COR-L47 (cell line): ENCODE data around the gene SIK3.

Experiments
- DNase-seq: peaks from one replicate; lab custom pipeline; 2025; lab: John Stamatoyannopoulos, UW

Gene SIK3

DNA sequence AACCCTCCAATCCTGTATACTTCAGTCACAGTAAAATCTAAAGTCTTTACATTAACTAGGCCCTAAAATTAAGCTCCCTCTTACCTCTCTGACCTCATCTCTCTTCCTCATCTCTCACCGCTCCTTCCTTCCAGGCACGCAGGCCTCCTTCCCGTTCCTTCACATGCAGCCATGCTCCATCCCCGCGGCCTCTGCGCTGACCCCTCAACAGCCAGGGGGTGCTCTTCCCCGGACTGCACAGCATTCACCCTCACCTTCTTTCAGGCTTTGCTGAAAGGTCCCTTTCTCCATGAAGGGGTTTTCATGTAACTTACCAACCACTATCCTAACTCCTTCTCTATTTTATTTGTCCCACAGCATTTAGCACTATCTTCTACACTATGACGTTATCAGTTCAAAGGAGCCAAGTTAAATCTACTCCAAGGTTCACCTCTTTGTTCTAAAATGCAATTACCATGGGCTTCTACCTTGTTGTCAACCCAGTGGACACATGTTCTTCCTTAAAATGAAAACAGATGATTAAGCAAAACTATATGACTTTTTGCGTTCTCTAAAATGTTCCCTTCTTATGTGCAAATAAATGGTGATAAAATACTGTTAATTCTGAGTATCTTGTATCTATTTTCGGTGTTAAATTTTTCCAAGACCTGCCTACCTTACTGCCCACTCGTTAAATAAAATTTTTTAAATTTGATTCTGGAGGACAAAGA, 203.0 kb downstream of the SIK3 start:
- no peak for DNase-seq

DNA sequence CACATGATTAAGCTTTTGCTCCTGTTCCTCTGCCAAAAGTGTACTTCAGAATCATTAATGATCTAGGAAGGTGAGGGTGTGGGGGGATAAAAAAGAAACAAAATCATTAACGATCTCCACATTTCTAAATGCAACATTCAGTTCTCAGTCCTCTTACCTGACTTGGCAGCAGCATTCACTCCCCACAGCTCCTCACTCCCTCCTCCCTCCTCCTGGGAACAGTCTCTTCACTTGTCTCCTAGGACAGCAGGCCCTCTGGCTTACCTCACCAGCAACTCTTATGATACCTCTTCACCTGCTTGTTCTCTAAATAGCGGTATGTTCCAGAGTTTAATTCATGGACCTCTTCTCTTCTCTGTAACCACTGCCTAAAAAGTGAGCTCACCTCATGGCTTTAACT, 204.3 kb downstream of the SIK3 start:
- DNase-seq = no peak

DNA sequence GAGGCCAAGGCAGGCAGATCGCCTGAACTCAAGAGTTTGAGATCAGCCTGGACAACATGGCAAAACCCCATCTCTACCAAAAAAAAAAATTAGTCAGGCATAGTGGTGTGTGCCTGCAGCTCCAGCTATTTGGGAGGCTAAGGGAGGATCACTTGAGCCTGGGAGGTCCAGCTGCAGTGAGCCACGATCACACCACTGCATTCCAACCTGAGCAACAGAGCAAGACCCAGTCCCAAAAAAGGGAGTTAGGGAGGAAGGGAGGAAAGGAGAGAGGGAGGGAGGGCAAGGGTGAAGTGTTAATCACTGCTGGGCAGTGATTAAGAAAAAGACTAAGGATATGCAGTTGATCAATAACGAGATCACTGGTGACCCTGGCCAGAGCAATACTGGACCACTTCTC, 204.8 kb downstream of the SIK3 start:
- no peak for DNase-seq

DNA sequence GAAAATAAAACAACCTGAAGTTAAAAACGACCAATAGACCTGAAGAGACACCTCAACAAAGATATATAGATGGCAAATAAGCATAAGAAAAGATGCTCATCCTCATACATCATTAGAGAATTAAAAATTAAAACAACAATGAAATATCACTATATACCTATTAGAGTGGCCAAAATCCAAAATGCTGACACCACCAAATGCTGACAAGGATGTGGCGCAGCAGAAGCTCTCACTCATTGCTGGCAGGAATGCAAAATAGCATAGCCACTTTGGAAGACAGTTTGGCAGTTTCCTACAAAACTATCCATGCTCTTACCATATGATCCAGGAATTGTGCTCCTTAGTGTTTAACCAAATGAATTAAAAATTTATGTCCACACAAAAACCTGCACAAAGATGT, 205.9 kb downstream of the SIK3 start:
- no peak for DNase-seq

DNA sequence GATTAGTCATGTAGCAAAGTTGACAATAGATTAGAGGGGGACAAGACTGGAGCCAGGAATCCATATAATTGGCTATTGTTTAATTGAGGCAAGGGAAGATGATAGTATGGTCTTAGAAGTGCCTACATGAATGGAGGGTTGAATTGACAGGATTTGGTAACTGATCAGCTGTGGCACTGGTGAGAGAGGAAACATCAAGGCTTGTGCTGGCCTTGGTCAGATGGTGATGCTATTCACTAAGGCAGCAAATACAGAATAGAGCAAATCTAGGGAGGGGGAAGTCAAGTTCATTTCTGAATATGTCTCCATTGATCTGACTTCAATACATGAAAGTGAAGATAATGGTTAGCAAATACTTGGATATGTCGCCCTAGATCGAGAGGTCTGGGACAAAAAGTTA, 206.5 kb downstream of the SIK3 start:
- DNase-seq = no peak

DNA sequence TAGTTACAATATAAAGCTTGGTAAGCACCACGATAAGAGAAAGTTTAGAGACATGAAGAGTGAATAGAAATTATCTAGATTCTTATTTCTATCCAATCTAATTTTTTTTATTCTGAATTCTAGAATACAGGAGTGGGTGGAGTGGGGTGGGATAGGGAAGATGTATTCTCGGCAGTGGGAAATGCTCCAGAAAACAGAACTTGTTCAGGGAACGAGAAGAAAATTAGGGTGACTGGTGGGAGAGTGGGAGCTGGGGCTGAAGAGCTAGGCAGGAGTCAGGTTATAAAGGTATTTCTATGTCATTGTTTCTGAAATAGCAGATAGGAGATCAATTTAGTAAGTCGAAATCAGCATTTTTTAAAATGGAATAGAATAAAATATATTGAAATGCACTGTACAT, 207.6 kb downstream of the SIK3 start:
- no peak for DNase-seq

DNA sequence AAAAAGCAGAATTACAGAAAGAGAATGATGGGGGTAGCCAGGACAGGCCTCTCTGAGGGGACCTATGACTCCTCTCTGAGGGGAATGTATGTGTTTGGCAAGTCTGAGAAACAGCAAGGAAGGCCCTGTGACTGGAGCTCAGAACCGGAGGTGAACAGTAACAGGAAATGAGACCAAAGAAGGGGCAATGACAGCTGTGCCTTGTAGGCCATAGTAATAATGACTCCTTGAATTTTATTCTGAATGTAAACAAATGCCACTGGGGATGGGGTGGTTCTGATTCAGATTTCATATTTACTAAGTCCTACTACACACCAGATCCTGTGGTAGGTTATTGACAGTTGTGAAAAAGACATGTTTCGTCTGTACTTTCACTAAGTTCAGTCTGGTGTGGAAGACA, 208.0 kb downstream of the SIK3 start:
- DNase-seq = no peak

DNA sequence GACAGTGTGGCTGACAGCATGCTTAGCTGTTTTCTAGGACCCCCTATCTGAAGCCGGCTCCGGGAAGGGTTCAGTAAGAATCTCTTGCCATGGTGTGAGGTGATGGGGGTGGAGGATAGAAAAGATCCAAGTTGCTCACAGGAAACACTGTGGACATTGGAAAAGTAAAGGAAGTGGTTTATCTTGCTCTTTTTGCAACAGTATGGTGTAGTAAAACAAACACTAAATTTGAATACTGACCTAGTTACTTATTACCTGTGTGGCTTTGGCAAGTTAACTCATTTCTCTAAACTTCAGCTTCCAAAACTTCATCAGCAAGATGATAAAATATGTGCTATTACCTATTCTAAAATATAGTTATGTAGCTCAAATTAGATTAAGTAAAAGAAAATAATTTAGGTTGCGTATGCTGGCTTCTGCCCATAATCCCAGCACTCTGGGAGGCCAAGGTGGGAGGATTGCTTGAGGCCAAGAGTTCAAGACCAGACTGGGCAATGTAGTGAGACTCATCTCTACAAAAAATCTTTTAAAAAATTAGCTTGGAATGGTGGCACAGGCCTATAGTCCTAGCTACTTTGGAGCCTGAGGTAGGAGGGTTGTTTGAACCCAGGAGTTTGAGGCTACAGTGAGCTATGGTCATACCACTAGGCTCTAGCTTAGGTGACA, 209.2 kb downstream of the SIK3 start:
- no peak for DNase-seq

DNA sequence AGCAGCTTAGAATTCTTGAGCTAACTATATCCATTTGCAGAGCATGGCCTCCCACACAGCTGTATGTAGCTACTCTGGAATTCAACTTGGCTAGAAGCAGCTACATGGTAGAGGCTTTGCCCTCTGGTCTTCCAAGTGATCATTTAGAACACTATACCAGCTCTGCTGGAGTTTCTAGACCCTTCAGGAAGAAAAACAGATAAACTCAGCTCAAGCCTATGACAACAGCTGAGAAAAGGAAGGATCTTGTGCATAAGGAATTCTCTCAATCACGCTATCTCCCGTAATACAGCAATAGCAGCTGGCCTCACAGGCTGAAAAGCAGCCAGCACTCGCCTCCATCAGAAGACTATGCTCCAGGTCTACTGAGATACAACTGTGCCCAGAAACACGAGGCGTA, 210.2 kb downstream of the SIK3 start:
- DNase-seq = no peak

DNA sequence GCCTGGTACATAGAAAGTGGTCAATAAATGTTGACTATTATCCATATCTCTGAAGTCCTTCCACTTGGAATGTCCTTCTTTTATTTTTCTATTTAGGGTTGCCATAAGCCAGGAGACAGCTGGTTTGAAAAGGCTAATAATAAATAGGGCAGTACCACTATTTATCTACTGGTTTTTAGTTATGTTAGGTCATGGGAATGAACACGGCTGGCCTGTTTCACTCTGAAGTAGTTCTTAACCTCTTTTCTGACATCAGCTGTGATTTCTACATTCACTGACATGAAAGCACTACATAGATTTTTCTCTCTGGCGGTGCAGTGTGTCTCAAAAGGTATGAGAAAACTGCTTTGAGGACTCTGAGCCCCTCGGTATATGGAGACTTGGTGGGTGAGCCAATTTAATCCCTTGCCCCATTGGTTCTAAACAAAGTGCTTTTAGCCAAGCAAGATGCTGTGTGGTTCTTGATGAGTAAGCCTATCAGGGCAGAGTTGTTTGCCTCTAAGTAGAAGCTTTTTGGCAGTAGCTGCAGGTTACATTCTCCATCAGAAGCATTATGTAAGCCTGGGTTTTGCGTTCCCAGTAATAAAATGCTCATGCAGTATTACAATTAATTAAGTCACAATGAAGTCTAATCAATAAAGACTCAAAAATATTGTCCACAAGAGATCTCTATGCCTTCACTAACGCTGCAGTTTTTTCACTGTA, 212.1 kb downstream of the SIK3 start:
- no peak for DNase-seq

DNA sequence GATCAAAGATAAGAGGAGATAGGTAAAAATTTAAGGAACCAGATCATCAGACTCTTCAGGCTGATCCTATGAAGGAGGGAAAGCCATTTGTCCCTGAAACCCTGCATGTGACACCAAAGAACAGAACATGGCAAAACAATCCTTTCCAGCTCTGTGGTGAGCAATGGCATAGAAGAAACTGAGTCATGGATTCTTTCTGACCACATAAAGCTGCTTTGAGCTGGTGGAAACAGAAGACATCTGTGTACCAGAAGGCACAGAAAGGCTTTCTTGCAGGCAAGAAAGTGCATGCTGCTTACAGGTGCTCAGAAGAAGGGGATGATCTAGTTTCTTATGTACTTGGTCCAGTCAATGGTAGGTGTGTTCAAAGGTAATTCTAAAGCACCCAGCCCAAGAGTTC, 215.8 kb downstream of the SIK3 start:
- DNase-seq = no peak

DNA sequence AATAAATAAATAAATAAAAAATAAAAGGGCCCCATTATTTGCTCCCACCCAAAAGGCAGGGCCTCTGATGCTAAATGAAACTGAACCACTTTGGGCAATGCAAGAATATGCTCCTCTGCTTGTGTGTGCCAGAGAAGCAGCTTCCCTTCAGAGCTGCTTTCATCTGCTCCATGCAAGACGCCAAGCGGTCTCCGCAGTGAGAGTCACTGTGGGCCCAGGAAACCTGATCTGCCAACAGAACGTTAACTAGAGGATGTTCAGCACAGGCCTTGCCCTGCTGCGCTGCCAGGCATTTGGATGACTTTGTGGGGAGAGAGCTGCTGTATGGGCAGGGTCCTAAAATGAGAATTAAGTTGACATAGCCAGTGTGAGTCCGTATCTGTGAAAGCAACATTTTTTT, 217.1 kb downstream of the SIK3 start:
- DNase-seq = no peak

DNA sequence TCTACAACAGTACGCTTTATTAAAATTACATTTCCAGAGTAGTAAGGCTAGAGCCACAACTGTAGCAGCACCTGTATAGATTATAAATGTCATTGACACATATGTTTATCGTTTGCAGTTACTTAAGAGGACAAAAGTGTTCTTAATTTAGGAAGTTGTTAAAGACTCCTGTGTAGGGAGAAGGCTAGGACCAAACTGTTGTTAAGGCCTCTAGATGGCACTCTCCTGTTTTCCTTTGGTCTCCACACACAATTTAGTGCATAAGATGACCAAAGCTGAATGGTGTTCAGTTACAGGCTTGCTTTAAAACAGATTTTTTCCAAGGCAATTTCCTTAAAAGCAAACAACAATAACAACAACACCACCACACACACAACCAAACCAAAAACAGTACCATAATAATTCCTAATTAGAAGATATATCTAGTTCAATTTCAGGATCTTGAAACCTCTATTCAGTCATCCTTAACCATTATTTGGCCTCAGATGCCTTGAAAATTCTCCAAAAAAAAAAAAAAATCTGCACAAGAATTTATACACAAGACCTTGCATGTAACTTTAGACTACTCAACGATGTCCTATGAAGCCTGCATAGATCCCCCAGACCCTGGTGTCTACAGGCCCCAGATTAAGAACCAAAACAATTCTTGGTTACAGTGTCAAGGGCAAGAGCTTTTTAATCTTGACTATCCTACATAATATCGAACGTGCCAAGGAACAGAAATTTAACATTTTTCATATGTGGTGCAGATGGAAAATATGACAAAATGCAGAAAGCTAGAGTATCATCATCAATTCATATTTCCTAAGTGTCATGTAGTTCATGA, 218.2 kb downstream of the SIK3 start:
- DNase-seq = peak; percentile 47

DNA sequence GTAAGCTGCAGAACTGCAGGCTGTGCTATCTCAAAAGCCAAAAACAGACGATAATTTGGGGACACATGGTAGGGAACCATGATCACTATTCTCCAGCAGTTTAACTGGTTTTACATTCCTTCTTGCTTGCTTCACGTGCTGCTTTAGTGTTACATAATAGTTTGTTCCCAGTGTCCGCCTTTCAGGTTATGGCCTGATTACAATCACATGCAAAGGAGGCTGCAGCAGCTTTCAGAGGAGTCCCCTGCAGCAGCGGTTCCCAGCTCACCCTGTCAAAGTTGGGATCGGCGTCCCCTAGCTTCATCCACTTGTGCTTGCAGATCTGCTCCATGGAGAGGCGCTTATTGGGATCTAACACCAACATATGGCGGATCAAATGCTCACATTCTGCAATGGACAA, 221.6 kb downstream of the SIK3 start:
- no peak for DNase-seq

DNA sequence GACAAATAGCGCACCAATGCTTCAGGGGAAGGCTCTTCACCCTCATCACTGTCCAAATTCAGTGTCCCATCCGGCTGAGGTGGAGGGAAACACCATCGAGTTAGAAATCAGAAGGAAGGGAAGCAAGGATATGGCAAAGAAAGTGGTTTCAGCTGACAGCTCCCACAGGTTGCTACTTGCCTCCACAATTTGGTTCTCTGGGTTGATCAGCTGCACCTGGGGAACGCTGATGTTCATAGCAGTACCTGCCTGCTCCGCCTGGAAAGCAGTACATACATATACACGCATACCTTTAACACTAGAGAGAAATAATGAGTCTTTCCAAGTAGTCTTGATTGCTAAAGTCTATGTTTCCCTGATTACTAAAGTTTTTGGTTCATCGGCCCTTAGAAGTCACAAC, 223.0 kb downstream of the SIK3 start:
- no peak for DNase-seq

DNA sequence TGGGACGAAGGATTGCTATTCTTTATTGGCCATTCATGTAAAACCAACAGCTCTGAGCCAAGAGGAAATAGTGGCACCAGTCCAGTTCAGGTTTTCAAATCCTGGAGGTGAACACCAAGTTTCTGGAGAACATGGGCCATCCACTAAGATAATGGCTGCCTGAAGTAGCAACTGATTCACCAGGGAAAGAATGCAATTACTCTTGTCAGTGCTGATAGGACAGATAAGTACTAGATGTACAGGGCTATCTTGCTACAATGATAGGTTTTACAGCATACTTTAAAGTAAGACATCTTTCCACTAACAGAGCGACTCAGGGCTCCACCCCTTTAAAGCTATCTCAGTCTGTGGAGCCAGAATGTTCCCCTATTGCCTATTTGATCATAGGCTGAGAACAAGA, 224.0 kb downstream of the SIK3 start:
- no peak for DNase-seq

DNA sequence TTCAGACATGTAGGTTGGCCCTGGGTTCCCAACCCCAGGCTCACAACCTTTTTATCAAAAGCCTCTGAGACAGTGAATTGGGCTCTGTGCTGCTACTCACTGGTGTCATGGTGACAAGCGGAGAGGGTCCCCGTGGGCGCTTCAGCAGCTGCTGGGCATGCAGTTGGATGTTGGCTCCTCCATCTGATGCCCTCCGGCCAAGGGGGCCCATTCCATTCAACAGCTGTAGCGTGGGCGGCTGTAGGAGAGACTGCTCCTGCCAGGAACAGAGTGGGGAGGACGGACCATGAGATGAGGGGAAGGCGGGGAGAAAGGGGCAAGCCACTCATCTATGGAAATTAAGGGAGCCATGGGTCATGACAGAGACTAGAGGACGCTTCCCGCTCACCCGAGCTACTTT, 224.8 kb downstream of the SIK3 start:
- no peak for DNase-seq

DNA sequence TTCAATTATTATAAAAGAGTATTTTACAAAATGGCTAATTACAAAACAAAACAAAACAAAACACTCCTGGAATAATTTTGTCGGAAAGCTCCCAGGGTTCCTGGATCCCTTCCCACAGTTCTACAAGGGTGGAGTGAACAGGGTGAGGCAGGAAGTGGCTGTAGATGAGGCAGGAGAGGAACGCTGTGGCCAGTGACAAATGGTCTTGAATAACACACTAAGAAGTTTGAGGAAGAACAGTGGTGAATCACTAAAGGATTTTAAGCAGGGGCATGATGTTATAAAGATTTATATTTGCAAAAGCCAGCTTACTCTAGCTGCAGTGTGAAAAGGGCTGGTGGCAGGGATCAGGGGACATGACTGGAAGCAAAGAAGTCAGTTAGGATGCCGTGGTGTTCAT, 227.0 kb downstream of the SIK3 start:
- peak; percentile 36 for DNase-seq

DNA sequence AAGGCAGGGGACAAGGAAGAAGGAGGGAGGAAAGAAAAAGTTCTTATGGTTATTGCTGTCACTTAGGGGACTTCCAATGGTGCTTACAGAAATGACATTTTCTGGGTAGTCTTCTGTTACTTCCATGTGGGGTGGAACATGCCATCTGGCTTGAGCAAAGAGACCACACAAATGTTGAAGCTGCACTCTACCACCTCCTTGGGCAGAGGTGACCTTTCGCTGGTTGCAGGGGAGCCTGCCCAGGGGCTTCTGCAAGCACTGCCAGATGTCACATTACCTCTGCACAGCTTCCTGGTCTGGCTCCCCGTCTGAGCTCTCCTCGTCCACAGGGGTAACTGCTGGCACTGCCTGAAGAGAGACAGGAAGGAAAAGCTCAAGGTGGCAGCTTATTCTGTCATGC, 228.2 kb downstream of the SIK3 start:
- no peak for DNase-seq

DNA sequence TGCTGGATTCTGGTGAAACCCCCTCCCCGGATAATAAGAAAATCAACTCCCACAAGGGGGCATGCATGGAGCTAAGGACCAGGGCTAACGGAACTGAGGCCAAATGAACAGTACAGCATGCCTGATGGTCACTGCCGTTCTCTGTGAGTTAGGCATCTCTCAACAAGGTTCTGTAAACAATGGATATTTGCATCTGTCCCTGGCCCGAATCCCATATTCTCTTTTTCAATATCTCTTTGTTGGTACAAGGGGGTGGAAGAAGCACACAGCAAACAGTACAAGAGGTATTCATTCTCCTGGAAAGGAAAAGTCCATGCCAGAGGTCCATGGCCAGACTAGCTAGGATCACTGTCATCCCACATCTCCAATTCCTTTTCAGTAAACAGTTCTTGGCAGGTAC, 228.6 kb downstream of the SIK3 start:
- DNase-seq = no peak

DNA sequence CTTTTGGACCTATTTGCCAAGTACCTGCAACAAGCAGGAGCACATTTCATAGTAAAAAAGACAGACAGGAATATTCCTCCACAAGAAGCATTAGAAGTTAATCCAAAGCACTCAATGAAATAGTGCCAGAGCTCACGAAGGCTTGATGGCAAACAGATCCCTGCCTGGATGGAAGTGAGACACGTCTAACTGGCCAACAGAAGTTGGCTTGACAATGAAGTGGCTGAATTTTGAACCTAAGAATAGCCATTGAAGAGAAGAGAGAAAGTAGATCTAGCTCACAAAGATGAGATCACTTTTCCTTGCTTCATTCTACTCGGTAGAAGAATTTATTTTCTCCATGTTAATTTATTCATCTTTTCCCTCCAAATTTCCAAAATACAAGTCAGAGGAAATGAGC, 230.2 kb downstream of the SIK3 start:
- no peak for DNase-seq

DNA sequence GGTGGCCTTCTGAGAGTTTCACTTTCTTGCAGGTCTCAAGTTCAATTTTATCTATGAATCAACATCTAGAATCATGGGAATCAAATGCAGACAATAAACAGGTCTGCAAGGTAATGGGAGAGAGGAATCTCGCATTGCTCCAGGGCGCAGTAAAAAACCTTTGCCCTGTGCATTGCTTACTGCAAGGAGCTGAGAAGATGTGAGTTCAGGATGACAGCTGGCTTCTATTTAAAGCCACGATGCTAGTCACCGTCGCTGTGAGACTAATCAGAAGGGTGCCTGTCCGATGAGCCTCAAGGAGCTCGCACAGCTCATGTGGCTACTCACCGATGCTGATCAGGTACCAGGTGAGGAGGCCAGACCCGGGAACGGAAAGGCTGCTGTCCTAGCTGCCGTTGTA, 230.6 kb downstream of the SIK3 start:
- DNase-seq = no peak
